Ureter (tissue), 1 donor: ENCODE data around the gene FITM1. TPM values are rescaled to one million over a fixed set of nuclear protein-coding genes. Genes with fewer than 3 reads are reported as not detected.
"Not testable (repeated sequence)": the region's sequence is repeated elsewhere in the genome, so short reads cannot be mapped to it uniquely, and the experiment has no call there.

ENCODE experiments used
- DNase-seq: peaks from one replicate; pipeline ENCODE4 v3.0.0-alpha.2; 2020; ENCODE audit warnings: low spot score
- total RNA-seq: library from RNA; stranded (reverse); gene quantifications from one replicate; pipeline ENCODE4 v1.2.4, GENCODE V29; 2023
- donor health status: DM: yes; HTN: yes; CAD: no.

Gene FITM1
- total RNA-seq, 1 donor from 2014 or later, result 0.55 TPM

DNA sequence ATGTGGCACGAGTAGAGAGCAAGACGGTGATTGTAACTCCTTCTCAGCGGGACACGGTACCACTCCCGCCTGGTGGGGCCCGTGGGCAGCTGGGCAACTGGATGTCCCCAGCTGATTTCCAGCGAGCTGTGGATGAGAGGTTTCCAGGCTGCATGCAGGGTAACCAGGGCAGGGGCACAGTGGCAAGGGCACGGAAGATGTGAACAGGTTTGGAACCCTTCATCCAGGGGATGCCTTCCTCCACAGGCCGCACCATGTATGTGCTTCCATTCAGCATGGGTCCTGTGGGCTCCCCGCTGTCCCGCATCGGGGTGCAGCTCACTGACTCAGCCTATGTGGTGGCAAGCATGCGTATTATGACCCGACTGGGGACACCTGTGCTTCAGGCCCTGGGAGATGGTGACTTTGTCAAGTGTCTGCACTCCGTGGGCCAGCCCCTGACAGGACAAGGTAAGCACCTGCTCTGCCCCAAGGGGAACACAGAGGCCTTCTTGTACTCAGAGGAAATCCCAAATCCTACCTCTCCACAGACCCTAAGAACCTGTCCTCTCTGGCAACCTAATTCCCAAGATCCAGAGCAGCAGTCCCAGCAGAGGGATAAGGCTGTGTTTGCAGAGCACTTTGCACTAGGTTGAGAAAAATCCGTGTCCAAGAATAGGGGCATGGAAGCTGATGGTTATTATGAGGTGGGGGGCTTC is 32.1 kb upstream of the FITM1 start:
- no peak for DNase-seq

DNA sequence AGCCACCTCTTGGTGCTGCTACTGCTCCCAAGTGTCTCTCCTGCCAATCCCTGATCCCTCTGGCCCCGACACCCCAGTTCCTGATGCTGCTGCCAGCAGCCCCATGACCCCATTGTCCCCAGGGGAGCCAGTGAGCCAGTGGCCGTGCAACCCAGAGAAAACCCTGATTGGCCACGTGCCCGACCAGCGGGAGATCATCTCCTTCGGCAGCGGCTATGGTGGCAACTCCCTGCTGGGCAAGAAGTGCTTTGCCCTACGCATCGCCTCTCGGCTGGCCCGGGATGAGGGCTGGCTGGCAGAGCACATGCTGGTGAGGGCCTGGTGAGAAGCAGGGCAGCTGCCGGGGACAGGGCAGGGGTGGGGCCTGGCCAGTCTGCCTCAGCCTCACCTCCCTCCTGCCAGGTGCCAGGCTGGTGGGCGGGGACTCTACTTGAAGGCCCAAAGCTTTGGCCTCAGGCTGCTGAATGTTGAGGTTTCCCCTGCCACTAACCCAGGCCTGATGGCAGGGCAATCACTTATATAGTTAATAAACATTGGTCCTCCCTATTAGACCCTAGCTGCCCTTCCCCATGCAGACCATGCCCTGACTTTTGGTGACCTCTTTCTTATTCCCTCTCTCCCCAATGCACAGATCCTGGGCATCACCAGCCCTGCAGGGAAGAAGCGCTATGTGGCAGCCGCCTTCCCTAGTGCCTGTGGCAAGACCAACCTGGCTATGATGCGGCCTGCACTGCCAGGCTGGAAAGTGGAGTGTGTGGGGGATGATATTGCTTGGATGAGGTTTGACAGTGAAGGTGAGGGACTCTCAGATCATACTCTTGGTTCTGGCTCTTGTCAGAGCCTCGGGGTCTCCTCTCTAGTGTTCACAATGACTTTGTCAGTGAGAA is 31.3 kb upstream of the FITM1 start:
- DNase-seq, result no peak

DNA sequence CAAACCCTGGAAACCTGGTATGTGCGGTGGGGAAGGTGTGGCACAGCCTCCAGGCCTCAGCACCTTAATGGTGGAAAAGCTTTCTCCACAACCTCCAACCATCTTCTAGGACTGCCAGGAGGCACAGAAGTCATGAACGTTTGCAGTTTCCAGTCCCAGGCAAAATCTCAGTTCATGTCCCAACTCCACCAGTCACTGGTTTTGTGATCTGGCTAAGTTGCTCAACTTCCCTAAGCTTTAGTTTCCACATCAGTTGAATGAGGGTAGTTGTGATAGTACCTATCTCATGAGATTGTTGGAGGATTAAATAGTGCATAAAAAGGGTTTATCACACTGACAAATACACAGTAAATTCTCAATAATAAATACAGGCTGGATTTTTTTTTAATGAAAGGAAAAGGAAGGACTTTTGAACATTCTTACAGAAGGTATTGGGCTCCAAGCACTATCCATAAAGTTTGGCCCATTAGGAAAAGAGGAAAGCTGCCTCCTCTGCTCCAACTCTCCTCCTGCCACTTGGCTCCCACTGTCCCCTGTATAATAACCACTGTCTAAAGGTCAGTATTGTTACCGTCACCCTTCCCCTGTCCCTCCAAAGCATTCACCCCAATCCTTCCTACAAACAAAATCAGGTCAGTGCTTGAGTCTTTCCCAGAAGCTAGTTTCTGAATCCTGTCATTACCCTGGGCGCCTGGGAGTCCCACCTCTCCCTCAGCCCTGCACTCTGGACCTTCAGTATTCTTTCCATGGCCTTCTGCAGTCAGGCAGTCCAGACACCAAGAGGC is 30.1 kb upstream of the FITM1 start:
- no peak for DNase-seq

DNA sequence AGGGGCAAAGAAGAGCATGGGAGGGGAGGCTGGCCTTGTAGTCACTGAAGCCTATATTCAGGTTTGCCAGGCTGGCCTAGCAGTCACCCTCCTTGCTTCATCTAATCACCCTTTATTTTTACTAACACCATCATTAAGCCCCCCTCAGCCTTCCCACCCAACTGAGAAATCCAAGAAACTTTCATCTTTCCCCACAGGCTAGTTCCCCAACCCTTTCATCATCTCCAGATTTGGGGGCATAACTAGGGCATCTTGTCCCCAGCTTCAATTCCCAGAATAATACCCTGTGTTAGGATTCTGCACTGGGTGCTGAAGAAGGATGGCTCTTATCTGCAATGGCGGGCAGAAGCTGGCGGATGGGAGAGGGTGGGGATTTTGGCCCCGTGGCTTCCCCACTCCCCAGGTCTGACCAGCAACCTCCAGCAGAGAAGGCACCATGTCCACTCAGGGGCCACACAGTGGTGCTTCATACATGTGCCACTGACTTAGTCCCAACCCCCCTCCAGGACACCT is 29.4 kb upstream of the FITM1 start:
- no peak for DNase-seq

DNA sequence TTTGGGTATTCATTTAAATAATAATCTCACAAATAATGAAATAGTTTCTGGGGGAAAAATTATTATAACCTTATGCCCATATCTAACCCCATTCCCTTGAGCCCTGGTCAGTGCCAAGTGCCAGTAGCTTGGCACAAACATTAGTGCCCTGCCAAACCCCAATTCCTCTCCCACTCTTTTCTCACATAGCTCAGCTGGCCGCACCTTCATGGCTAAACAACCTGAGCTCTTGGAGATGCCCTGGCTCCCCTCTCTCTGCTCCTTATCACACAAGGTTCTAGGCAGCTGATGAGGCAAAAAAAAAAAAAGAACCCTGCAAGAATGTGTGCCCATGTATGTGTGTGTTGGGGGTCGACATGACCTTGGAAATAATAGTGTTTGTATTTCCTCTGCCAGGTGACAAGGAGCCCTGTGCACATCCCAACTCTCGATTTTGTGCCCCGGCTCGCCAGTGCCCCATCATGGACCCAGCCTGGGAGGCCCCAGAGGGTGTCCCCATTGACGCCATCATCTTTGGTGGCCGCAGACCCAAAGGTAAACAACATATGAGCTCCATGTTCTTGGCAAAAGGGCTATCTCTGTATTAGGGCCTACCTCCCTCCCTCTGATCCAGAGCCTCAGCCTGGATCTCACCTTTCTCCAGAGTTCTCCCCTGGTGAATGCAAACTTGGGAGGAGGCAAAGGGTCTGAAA is 28.0 kb upstream of the FITM1 start:
- DNase-seq, result no peak

DNA sequence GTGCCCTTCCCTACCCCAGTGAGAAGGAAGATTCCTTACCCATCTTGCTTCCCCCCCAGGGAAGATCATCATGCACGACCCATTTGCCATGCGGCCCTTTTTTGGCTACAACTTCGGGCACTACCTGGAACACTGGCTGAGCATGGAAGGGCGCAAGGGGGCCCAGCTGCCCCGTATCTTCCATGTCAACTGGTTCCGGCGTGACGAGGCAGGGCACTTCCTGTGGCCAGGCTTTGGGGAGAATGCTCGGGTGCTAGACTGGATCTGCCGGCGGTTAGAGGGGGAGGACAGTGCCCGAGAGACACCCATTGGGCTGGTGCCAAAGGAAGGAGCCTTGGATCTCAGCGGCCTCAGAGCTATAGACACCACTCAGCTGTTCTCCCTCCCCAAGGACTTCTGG is 27.0 kb upstream of the FITM1 start:
- DNase-seq, result no peak

DNA sequence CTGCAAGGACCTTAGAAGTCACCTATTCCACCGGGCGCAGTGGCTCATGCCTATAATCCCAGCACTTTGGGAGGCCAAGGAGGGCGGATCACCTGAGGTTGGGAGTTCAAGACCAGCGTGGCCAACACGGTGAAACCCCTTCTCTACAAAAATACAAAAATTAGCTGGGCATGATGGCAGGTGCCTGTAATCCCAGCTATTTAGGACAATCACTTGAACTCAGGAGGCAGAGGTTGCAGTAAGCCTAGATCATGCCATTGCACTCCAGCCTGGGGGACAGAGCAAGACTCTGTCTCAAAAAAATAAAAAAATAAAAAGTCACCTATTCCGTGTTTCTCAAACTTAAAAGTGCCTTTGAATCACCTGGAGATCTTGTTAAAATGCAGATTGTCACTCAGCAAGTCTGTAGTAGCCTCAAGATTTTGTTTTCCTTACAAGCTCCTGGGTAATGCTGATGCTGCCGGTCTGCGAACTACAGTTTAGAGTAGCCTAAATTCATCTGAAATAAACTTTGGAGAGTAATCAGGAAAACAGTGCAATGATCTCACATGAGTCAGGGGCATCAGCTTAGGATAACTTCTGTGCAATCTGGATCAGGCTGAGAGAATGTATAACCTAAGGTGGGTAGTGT is 24.7 kb upstream of the FITM1 start:
- not testable (repeated sequence) for DNase-seq

DNA sequence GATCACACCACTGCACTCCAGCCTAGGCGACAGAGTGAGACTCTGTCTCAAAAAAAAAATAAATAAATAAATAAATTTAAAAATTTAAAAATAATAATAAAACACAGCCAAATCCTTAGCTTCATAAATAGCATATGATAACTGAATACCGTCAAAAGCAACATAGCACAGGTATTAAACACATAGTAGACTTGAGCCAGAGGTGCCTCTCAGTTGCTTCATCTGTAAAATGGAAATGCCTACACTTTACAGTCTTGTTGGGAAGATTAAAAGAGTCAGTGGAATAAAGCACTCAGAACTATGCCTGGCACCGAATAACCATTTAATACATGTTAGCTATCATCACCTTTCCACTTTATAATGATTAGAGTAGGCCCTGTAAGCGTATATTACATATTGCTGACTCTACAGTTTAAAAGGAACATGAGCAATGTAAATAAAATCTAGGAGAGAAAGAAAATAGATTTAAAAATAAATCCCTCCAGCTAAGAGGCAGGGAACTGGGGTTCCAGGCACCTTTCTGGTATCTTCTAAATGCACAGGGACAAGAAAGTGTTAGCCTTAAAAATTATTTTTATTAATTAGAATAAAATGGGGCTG is 23.7 kb upstream of the FITM1 start:
- DNase-seq, result no peak

DNA sequence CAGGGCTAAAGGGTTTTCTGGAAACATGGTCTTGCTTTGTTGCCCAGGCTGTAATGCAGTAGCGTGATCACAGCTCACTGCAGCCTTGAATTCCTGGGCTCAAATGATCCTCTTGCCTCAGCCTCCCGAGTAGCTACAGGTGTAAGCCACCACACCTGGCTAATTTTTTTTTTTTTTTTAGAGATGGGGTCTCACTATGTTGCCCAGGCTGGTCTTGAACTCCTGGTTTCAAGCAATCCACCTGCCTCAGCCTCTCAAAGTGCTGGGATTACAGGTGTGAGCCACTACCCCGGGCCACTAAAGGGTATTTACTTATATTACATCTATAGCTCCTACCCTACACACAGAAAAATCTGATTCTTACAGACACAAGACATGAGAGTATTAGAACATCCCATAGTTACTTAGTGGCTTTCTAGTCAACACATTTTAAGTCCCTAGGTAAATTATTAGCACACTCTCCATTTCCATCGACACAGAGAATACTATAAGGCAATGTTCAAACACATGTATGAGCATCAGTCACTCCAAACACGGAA is 22.1 kb upstream of the FITM1 start:
- no peak for DNase-seq

DNA sequence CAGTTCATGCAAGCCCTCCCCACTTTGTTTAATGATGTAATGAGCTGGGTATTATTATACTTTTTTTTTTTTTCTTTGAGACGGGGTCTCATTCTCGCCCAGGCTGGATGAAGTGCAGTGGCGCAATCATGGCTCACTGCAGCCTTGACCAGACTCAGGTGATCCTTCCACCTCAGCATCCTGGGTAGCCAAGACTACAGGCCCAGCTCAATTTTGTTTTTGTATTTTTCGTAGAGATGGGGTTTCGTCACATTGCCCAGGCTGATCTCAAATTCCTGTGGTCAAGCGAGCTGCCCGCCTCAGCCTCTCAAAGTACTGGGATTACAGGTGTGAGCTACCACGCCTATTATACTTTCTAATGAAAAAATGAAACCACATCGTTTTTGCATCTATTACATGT is 20.4 kb upstream of the FITM1 start:
- no peak for DNase-seq

DNA sequence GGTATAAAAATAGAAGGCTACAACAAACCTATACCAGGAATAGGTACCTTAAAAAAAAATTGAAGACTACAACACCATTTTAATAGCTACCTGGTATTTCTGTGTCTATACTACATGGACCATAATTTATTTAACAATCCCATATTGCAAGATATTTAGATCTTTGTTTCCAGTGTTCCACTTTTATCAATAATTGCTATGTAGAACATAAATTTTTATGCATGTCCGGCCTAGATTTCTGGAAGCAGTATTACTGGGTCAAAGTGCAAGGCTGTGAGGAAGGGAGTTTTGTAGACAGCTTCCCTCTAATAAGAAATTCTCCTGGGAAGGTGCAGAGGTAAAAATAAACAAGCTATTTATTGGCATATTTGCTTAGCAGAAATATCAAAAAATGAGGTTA is 19.9 kb upstream of the FITM1 start:
- DNase-seq, result no peak

DNA sequence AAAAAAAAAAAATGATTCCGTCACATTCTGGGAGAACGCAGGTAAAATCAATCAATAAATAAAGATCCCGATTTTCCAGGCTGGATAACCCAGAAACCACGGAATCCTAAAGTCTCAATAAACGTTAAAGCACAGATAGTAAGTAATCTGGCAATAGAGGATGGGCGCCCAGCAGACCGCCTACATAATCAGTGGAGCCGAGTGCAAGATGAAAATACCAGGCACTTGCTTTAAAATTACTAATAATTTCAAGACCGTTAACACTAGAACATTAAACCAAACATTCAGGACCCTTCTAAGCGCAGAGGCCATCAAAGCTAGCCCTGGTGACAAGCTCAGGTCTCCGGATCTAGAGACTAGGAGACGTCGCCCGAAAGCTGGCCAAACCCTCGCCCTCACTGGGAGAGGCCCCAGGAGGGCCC is 17.1 kb upstream of the FITM1 start:
- DNase-seq, result no peak

DNA sequence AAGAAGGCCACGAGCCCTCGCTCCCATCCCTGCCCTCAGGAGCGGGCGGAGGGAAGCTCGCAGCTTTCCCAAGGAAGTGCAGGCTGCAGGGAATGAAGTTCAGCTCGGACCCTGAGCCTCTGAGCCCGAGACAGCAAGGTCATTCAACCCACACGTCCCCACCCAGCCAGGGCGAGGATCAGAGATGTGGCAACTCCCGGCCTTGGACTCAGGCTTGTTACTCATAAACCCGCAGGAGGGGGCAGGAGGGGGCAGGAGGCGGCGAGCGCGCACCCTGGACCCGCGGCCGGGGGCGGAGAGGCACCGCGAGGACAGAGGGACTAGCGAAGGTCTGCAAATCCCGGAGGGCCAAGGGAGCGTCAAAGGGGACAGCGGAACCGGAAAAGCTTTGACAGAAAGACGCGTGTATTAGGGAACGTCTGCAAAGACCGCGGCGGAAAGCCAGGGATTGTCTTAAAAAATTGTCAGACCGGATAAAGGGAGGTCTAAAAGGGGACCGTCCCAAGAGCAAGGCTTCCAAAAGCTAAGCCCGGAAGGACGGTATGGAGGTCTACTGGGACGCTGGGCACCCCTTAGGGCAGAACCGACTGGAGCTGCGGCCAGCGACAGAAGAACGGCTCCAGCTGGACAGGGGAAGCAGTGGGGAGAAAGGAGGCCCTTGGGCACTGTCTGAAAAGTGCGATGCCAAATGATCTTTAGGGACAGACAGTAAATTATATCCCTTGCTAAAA is 16.5 kb upstream of the FITM1 start:
- DNase-seq, result peak; percentile 89

DNA sequence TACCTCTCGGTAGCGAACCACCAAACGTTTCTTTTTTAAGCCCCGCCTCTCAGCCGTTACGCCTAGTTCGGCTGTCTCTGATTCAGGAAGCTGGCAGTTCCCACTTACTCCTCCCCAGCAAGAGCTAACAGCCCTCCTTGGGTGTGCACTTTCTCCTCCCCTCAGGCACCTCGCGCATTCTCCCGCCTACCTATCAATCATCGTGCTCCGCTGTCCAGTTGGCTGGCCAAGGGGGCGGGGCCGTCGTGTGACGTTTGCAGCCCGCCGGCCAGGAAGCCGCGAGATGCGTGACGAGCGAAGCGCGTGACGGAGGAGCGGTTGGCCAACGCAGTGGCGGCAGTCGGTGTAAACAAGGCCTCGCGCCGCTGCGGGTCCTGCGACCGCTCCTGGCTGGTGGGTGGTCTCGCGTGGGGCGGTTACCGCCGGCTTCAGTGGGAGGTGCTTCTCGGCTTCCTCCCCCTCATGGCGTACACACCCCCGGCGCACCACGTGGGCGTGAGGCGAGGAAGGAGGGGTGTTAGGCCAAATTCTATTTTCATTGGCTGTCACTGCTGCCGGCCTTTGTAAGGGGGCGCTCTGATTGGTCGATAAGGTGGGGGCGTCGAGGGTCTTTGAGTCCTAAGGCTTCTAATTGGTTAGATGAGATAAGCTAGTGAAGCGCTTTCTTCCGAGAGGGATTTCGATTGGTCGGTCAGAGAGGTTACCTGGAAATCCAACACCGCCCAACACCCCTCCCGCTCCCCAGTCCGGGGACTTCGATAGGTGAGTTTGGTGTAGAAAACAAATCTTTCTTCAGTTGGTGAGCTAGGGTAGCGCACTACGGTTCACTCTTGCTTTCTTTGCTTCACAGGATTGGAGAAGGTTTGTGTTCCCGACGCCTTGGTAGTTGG is 15.7 kb upstream of the FITM1 start, which contains the start of the genes DCAF11 and NRL:
TSS of gene DCAF11 (plus strand) at position 246 of the 890 bp plus-strand sequence. CDS start 818 bp downstream, outside the sequence.
TSS of gene NRL (minus strand) at position 418 of the 890 bp plus-strand sequence. CDS start 32,101 bp downstream, outside the sequence.
- DNase-seq, result peak; percentile 99

DNA sequence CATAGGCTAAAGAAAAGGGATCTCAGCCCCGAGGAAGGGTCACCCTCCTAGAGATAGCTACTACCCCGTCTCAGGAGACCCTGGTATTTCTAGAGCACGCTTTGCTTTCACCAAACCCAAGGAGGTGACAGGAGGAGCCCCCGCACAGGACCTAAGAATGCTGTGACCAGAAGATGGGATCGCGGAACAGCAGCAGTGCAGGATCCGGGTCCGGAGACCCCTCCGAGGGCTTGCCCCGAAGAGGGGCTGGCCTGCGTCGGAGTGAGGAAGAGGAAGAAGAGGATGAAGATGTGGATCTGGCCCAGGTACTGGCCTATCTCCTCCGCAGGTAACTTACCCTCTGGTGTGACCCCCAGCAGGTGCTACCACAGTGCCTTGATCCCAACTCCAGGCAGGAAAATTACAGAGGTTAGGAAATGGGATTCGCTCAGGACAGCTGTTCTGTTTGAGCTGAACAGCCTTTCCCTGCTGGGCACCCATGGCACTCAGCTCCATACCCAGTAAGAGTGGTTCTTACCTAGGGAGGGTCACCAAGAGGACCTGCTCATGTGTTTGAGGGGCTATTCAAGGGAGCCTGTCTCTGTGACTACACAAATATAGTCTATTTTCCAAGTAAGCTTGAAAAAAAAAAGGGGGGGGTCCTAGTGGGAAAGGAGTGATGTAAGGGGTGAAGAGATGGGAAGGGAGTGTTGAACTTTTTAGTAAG is 14.9 kb upstream of the FITM1 start:
- DNase-seq, result no peak

DNA sequence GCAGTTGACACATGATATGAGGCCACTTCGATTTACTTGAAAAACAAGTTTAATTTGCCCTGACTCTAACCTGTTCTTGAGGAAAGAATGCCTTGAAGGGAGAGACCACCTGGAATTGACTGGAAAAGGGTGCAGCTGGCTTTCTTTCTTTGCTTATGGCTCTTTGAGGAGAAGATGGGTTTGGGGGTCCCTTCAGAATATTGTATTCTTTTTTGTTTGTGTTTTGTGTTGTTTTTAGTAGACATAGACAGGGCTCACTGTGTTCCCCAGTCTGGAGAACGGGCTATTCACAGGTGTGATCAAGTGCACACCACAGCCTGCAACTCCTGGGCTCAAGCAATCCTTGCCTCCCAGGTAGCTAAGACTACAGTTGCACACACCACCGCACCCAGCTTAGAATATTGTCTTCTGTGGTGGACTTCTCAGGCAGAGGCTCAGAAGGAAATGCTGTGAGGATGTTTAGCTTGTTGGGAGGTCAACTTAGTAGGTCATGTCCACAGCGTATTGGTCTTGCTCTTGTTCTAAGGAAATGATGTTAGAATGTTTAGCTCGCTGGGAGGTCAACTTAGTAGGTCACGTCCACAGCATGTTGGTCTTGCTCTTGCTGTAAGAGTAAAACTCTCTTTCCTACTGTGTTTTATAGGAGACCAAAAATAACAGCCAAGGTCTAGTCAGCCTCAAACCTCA is 14.2 kb upstream of the FITM1 start:
- no peak for DNase-seq

DNA sequence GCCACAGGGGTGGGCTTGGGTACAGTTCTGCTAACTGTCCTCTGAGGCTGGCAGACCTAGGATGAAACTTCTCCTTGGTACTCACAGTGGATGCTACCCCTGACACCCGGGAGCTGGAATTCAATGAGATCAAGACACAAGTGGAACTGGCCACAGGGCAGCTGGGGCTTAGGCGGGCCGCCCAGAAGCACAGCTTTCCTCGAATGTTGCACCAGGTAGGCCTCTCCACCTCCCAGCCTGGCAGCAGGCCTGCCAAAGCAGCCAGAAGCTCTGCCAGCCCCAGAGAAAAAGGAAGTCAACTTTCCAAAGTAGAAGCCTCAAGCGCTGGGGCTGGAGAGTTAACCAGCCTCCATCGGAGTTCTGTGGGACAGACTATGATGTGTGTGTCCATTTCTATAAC is 13.3 kb upstream of the FITM1 start:
- no peak for DNase-seq
